ENCODE results near the gene CFAP46. TPM values are rescaled to one million over a fixed set of nuclear protein-coding genes. Genes with fewer than 3 reads are reported as not detected.

The CFAP46 gene
- total and polyA plus RNA-seq, 10 of the 15 experiments (the other 5 are each of a cell fraction or from before 2014, with no cell fraction given): 0.01 to 0.18 (median 0.03) TPM; not detected in 7

DNA sequence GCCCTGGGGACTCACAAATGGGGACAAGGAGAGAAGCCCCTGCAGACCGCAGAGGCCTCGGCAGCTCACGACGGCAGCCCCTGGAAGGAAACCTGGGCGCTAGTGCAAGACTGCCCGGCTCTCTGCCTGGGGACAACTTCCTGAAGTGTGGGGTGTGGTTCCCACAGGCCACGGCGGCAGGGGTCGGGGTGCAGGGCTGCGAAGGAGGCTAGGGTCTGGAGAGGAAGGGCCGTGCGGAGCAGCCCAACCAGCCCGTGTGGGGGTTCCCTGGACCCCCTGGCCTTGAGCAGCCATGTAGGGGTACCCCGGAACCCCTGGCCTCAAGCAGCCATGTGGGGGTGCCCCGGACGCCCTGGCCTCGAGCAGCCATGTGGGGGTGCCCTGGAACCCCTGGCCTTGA, 19.5 kb downstream of the CFAP46 start:
- H3K27ac ChIP-seq (ENCODE audit: control insufficient read depth, insufficient read depth): no peak overlapping the region
- ChIA-PET SMC1A (ENCODE audit: uncharacterized antibody, unreplicated experiment) (no interaction called here), RAD21 (ENCODE audit: unreplicated experiment) (no interaction called here), POLR2A (no interaction called here), CTCF (no interaction called here)
- BruUV-seq (replicated peaks): no TSS peak
- H3K4me2 ChIP-seq (ENCODE audit: control insufficient read depth, insufficient read depth): no peak overlapping the region
- WGBS (ENCODE audit: insufficient coverage, insufficient replicate concordance, low lambda C conversion rate, missing lambda C conversion rate): 49% methylated on average over 17 of the region's 17 CpGs
- no peak for ATAC-seq
- no peaks in the 10 kb centered on the region for H3K36me3 ChIP-seq (ENCODE audit: control insufficient read depth in 2 of 2, insufficient read depth in 2 of 2, low read length in 1 of 2)
- no peaks in the 10 kb centered on the region for H4K20me1 ChIP-seq (ENCODE audit: control insufficient read depth, insufficient read depth)
- TF ChIP-seq, protein P1, sequence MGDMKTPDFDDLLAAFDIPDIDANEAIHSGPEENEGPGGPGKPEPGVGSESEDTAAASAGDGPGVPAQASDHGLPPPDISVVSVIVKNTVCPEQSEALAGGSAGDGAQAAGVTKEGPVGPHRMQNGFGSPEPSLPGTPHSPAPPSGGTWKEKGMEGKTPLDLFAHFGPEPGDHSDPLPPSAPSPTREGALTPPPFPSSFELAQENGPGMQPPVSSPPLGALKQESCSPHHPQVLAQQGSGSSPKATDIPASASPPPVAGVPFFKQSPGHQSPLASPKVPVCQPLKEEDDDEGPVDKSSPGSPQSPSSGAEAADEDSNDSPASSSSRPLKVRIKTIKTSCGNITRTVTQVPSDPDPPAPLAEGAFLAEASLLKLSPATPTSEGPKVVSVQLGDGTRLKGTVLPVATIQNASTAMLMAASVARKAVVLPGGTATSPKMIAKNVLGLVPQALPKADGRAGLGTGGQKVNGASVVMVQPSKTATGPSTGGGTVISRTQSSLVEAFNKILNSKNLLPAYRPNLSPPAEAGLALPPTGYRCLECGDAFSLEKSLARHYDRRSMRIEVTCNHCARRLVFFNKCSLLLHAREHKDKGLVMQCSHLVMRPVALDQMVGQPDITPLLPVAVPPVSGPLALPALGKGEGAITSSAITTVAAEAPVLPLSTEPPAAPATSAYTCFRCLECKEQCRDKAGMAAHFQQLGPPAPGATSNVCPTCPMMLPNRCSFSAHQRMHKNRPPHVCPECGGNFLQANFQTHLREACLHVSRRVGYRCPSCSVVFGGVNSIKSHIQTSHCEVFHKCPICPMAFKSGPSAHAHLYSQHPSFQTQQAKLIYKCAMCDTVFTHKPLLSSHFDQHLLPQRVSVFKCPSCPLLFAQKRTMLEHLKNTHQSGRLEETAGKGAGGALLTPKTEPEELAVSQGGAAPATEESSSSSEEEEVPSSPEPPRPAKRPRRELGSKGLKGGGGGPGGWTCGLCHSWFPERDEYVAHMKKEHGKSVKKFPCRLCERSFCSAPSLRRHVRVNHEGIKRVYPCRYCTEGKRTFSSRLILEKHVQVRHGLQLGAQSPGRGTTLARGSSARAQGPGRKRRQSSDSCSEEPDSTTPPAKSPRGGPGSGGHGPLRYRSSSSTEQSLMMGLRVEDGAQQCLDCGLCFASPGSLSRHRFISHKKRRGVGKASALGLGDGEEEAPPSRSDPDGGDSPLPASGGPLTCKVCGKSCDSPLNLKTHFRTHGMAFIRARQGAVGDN (IDR thresholded peaks at IDR 0.05): no peak
- TF ChIP-seq E2F4 (IDR thresholded peaks at IDR 0.05; ENCODE audit: low read depth, low read length) (no peak), TAF1 (IDR thresholded peaks at IDR 0.05; ENCODE audit: borderline replicate concordance, low read depth, low read length) (no peak), FOS (IDR thresholded peaks at IDR 0.05; ENCODE audit: borderline replicate concordance, extremely low read depth, insufficient read length) (no peak), SRF (IDR thresholded peaks at IDR 0.05; ENCODE audit: low read depth in 2 of 2, low read length in 2 of 2) (no peak)
- H3K4me1 ChIP-seq (ENCODE audit: control insufficient read depth, insufficient read depth, low read length): no peaks in the 10 kb centered on the region
- intact Hi-C loops (cut with micrococcal nuclease; ENCODE audit: unreplicated experiment): no loop called here
- no peak overlapping the region for H3K4me3 ChIP-seq
- DNase-seq (ENCODE audit: low read depth, low spot score): no peak
- no peaks in the 10 kb centered on the region for H3K27me3 ChIP-seq (replicated peaks in 1 of 2; ENCODE audit: control insufficient read depth in 2 of 2, insufficient read depth in 2 of 2, low read length in 1 of 2)
- H3K9me3 ChIP-seq (replicated peaks; ENCODE audit: control insufficient read depth, insufficient read depth, low read length): no peaks in the 10 kb centered on the region
- H3K79me2 ChIP-seq (ENCODE audit: control insufficient read depth, insufficient read depth, low read length): no peaks in the 10 kb centered on the region
- FAIRE-seq: no peak
- H3K9ac ChIP-seq (ENCODE audit: control insufficient read depth, insufficient read depth, low read length): no peak overlapping the region
- in situ Hi-C loops (cut with MboI): no loop called here
- no peak overlapping the region for H2AFZ ChIP-seq (ENCODE audit: control insufficient read depth, low read depth, low read length)
